ENCODE data around the gene BICRA. TPM values are rescaled to one million over a fixed set of nuclear protein-coding genes. Genes with fewer than 3 reads are reported as not detected.

The BICRA gene
- total and polyA plus RNA-seq, 2 of the 8 experiments (the other 6 are each of a cell fraction or from before 2014, with no cell fraction given), result 1.5 to 29.2 TPM

DNA sequence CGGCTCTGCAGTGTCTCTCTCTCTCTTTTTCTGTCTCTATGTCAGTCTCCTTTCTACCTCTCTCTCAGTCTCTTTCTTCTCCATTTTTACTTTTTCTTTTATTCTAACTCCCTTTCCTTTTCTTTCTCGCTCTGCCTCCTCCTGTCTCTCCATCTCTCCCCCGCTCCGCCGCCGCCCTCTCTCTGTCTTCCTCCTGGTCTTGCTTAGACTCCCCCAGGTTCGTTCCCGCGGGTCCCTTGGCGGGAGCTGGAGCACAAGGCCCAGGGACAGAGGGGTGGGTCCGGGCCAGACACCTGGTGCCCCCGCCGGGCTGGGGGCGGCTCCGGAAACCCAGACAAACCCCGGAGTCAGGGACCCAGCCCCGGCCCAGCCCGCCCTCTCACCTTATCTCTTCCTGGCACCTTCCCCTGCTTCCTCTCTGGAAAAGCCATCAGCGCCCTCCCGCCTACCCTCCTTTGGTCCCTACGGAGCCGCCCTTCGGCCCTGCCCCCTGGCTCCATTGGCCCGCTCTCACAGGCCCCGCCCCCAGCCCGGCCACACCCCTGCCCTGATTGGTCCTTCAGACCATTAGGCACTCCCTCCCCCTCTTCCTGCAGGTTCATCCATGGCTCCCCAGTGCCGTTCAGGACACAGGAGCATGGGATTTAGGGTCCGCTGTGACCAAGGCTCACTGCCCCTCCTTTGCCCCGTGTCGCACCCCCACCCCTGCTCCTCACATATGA lies 121.0 kb downstream of the BICRA start (continued):
- no peak for TF ChIP-seq RAD21 (IDR thresholded peaks at IDR 0.05 in 1 of 2, conservative IDR thresholded peaks at IDR 0.05 in 1 of 2; ENCODE audit: low read depth in 2 of 2, low read length in 2 of 2)
- TF ChIP-seq, protein P1, sequence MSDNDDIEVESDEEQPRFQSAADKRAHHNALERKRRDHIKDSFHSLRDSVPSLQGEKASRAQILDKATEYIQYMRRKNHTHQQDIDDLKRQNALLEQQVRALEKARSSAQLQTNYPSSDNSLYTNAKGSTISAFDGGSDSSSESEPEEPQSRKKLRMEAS (IDR thresholded peaks at IDR 0.05), result peak; percentile 21; the same call in 1 of the 2 replicates
- no peak for TF ChIP-seq YY1 (IDR thresholded peaks at IDR 0.05; ENCODE audit: low read depth, low read length)
- TF ChIP-seq SAP30 (IDR thresholded peaks at IDR 0.05; ENCODE audit: insufficient read depth, insufficient replicate concordance, low read length), result peak; percentile 64
- TF ChIP-seq CTBP2 (IDR thresholded peaks at IDR 0.05; ENCODE audit: borderline replicate concordance, insufficient read depth, insufficient read length, low read length), result no peak
- TF ChIP-seq RFX5 (IDR thresholded peaks at IDR 0.05; ENCODE audit: borderline replicate concordance, low read depth, low read length), result no peak
- no peak for TF ChIP-seq TAF7 (optimal IDR thresholded peaks at IDR 0.05; ENCODE audit: borderline replicate concordance, low read depth, low read length)
- no peak for TF ChIP-seq CBX5 (IDR thresholded peaks at IDR 0.05; ENCODE audit: low read depth, low read length)
- no peak for TF ChIP-seq JUND (IDR thresholded peaks at IDR 0.05; ENCODE audit: low read length)
- TF ChIP-seq SRF (IDR thresholded peaks at IDR 0.05; ENCODE audit: low read depth, low read length), result no peak
- TF ChIP-seq CREB1 (IDR thresholded peaks at IDR 0.05), result no peak
- no peak for TF ChIP-seq TEAD4 (IDR thresholded peaks at IDR 0.05; ENCODE audit: low read depth, low read length)
- no peak for TF ChIP-seq SP4 (IDR thresholded peaks at IDR 0.05; ENCODE audit: low read length)
- peak; percentile 78; the same call in 1 of the 2 replicates for TF ChIP-seq SP1 (IDR thresholded peaks at IDR 0.05; ENCODE audit: low read depth, low read length)
- TF ChIP-seq TAF1 (IDR thresholded peaks at IDR 0.05; ENCODE audit: low read depth, low read length), result peak; percentile 55; the same call in 1 of the 2 replicates
- TF ChIP-seq CHD1 (IDR thresholded peaks at IDR 0.05; ENCODE audit: low read depth, low read length), result no peak
- no peak for TF ChIP-seq EGR1 (IDR thresholded peaks at IDR 0.05; ENCODE audit: borderline replicate concordance, low read depth, low read length)
- no peak for TF ChIP-seq CHD2 (IDR thresholded peaks at IDR 0.05; ENCODE audit: low read length)
- no peak for TF ChIP-seq EP300 (IDR thresholded peaks at IDR 0.05; ENCODE audit: borderline replicate concordance in 1 of 2, low read depth in 2 of 2, low read length in 2 of 2)
- peak in 1 of 2 experiments; percentile 53; a peak in 1 of 3 replicates for TF ChIP-seq POLR2A (IDR thresholded peaks at IDR 0.05; ENCODE audit: control extremely low read depth in 1 of 2, low read depth in 2 of 2, low read length in 2 of 2)
- TF ChIP-seq NRF1 (IDR thresholded peaks at IDR 0.05; ENCODE audit: low read depth, low read length), result no peak
- no peak for TF ChIP-seq SP2 (IDR thresholded peaks at IDR 0.05; ENCODE audit: low read length)
- no peak for TF ChIP-seq SIRT6 (IDR thresholded peaks at IDR 0.05; ENCODE audit: low read length)
- TF ChIP-seq, protein P2, sequence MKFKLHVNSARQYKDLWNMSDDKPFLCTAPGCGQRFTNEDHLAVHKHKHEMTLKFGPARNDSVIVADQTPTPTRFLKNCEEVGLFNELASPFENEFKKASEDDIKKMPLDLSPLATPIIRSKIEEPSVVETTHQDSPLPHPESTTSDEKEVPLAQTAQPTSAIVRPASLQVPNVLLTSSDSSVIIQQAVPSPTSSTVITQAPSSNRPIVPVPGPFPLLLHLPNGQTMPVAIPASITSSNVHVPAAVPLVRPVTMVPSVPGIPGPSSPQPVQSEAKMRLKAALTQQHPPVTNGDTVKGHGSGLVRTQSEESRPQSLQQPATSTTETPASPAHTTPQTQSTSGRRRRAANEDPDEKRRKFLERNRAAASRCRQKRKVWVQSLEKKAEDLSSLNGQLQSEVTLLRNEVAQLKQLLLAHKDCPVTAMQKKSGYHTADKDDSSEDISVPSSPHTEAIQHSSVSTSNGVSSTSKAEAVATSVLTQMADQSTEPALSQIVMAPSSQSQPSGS (IDR thresholded peaks at IDR 0.05; ENCODE audit: low read length), result no peak

All from H1 (cell line).